HUES48 (cell line): ENCODE results near the gene PNLIP.

Experiments used
- H3K27ac ChIP-seq: one replicate; pipeline ENCODE4 v1.7.0; 2013; ENCODE audit warnings: low read depth, low read length, inconsistent platforms
- H3K27me3 ChIP-seq: 2 replicates; pipeline ENCODE4 v1.6.1; 2013; ENCODE audit warnings: mild to moderate bottlenecking, low read length; ENCODE audit not compliant: control insufficient read depth, insufficient read depth
- H3K36me3 ChIP-seq: 2 replicates; pipeline ENCODE4 v1.6.1; 2013; ENCODE audit warnings: low read length; ENCODE audit not compliant: control insufficient read depth, insufficient read depth
- H3K4me1 ChIP-seq: 2 replicates; pipeline ENCODE4 v1.6.1; 2013; ENCODE audit warnings: mild to moderate bottlenecking, low read length; ENCODE audit not compliant: control insufficient read depth, insufficient read depth
- H3K4me3 ChIP-seq: 2 replicates; pipeline ENCODE4 v1.5.1; 2013; ENCODE audit warnings: mild to moderate bottlenecking, low read depth, low read length
- H3K9ac ChIP-seq: 2 replicates; pipeline ENCODE4 v1.6.1; 2013; ENCODE audit warnings: mild to moderate bottlenecking, low read depth, low read length, moderate library complexity
- H3K9me3 ChIP-seq: 2 replicates; pipeline ENCODE4 v1.6.1; 2013; ENCODE audit warnings: low read length; ENCODE audit not compliant: control insufficient read depth, insufficient read depth

PNLIP gene

DNA sequence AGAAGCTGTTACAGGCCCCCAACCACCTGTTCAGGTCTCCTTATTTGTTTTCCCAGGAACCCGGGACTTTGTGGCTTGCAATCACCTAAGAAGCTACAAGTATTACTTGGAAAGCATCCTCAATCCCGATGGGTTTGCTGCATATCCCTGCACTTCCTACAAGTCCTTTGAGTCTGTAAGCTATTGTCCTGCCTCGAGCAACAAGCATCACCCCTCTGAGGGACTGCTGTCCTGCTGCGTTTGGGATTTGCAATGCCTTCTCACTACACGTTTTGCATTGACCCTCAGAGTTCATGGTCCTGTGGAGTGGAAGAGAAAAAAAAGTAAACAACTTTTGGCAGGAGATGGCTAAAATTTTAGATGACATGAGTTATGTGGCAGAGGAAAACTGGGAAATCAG, 54.3 kb downstream of the PNLIP start:
- no peak overlapping the region for H3K9ac ChIP-seq

DNA sequence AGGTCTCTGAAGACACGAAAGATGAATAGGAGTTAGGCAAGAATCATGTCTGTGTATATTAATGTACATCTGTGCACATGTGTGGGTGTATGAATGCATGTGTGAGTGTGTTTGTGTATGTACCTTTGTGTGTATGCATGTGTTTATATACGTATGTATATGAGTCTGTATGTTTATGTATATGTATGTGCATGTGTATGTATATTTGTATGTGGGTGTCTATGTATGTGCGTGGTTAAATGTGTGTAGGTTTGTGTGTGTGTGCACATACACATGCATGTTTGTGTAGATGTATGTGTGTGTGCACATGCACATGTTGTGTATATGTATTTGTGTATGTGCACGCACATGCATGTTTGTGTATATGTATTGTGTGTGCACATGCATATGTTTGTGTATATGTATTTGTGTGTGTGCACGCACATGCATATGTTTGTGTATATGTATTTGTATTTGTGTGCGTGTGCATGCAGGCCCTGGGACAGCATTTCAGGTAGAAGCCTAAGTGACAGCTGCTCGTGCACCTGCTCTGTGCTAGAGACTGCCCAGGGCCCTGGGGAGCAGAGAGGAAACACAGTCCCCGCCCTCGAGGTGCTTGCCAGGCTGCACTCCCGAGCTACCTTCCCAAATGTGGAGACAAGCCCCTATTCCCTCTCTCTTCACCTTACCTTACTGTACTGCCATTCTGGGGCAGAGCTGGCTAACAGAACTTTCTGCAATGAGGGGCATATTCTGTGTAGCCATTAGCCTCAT, 57.1 kb downstream of the PNLIP start:
- no peak overlapping the region for H3K4me3 ChIP-seq
- H3K27me3 ChIP-seq = no peaks in the 10 kb centered on the region
- H3K27ac ChIP-seq = no peak overlapping the region
- no peaks in the 10 kb centered on the region for H3K9me3 ChIP-seq
- H3K36me3 ChIP-seq = no peaks in the 10 kb centered on the region
- H3K4me1 ChIP-seq = peaks cover 2% of the 10 kb centered on the region; the same call in 1 of the 2 replicates
- H3K9ac ChIP-seq = no peak overlapping the region

More for the DNA sequence above, 54.3 kb downstream of the PNLIP start:
- Histone ChIP-seq H3K27ac (no peak overlapping the region), H3K27me3 (no peaks in the 10 kb centered on the region), H3K4me1 (peaks cover 3% of the 10 kb centered on the region; the same call in 1 of the 2 replicates), H3K4me3 (no peak overlapping the region), H3K9me3 (no peaks in the 10 kb centered on the region), H3K36me3 (no peaks in the 10 kb centered on the region)

DNA sequence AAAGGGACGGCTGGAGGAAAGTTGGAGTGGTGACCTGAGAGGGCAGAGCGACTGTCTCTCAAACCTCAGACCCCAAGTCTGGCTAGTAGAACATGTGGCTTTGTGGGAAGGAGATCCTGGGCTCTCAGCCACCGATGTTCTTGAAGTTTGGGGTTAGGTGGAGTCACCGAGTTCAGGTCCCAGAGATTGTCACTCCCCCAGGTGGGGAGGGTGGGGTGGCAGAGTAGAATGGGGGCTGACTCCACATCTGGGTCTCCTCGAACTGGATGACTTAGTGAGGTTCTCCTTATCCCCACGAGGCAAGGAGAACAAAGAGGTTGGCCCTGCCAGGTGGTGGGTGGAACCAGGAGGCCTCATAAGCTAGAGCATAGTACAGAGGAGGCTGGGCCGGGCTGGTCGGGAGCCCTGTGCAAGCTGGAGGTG, 60.3 kb downstream of the PNLIP start:
- Histone ChIP-seq H3K27me3 (peaks cover 22% of the 10 kb centered on the region), H3K4me1 (no peaks in the 10 kb centered on the region; the same call in 1 of the 2 replicates), H3K4me3 (no peak overlapping the region), H3K9me3 (no peaks in the 10 kb centered on the region), H3K9ac (no peak overlapping the region), H3K27ac (no peak overlapping the region), H3K36me3 (no peaks in the 10 kb centered on the region)

DNA sequence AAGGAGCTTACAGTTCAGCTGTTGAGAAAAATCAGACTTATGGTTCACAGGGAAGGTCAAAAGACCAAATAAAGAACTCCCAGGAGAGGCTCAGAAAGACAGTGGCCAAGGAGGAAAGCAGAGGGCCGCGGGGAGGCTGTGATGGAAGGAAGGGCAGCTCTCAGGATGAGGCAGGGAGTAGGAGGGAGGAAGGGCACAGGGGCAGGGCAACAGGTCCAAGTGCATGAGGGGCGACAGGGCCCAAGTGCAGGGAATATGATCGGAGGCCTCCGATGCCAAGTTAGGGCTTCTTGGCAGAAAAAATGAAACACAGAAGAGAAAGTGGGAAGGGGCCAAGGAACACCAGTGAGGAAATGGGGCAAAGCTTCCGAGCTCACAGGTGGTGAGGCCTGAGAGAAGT, 61.6 kb downstream of the PNLIP start:
- Histone ChIP-seq H3K27me3 (peaks cover 22% of the 10 kb centered on the region), H3K36me3 (no peaks in the 10 kb centered on the region), H3K4me3 (no peak overlapping the region), H3K9me3 (no peaks in the 10 kb centered on the region), H3K4me1 (no peaks in the 10 kb centered on the region; the same call in 1 of the 2 replicates), H3K9ac (no peak overlapping the region), H3K27ac (no peak overlapping the region)

DNA sequence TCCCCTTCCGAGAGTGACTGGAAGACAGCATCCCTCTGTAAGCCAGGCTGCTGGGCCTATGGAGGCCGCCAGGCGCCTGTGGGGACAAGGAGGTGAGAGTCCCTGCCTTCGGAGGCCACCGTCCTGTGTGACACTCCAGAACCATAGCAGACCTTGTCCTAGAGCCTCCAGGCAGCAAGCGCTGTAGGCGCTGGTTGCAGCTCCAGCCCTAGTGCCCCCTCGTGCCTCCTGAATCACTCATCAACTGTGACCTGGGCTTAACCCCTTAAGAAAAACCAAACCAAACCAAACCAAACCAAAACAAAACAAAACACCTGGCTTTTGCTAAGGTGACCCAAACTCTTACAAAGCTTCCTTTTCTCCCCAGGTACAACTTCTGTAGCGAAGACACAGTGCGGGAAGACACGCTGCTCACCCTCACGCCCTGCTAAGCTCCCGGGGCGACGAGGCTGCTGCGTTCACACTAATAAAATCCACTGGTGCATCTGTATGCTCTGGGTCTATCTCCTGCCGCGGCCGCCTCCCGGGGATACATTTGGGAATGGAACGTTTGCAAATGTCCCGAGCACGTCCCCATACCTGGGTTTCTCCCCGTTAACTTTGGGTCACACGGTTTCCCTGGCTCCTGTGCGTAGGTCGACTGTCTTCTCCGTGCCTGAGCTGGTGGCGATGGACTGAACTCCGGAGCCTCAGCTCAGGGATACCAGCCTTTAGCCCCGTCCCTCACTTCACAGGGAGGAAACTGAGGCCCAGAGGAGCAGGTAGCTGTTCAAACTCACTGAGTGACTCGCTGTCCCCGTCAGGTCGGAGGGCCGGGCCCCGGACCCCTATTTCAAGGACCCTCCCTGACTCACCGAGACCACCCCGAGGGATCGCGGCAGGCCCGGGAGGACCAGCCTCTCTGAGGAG, 63.2 kb downstream of the PNLIP start:
- Histone ChIP-seq H3K4me3 (peak overlapping the region; percentile 70), H3K4me1 (no peaks in the 10 kb centered on the region; the same call in 1 of the 2 replicates), H3K27ac (no peak overlapping the region), H3K36me3 (no peaks in the 10 kb centered on the region), H3K27me3 (peaks cover 22% of the 10 kb centered on the region), H3K9ac (peak overlapping the region; percentile 52), H3K9me3 (no peaks in the 10 kb centered on the region)

DNA sequence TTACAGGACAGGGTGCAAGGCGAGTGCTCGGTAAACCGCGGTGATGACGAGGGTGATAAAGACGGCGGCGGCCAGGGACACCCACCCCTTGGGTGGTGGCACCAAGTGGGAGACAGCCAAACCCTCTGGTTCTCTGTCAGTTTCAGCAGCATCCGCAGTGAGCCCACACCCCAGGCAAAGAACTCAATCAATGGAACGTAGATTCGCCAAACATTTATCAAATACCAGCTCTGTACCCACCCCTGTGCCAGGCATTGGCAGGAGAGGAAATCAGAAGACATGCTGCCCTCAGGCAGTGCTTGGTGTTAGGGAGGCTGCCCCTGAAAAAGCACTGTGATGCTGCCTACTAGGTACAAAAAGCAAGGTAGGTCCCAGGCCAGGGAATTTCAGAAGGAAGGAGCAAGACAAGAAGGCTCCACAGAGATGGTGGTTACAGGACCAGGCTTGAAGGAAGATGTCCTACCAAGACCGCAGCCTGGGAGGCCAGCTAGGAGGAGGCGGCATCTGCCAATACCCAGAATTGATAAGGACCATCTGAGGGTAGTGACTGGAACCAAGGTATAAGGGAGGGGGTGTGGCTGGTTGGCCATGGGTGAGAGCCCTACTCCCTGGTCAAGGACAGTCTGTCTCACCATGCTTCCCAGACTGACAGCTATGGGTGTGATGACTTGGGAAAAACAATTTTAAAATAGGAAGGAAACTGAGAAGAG, 64.9 kb downstream of the PNLIP start:
- Histone ChIP-seq H3K9me3 (no peaks in the 10 kb centered on the region), H3K4me1 (no peaks in the 10 kb centered on the region; the same call in 1 of the 2 replicates), H3K27me3 (peaks cover 22% of the 10 kb centered on the region), H3K4me3 (no peak overlapping the region), H3K9ac (no peak overlapping the region), H3K36me3 (no peaks in the 10 kb centered on the region), H3K27ac (no peak overlapping the region)

DNA sequence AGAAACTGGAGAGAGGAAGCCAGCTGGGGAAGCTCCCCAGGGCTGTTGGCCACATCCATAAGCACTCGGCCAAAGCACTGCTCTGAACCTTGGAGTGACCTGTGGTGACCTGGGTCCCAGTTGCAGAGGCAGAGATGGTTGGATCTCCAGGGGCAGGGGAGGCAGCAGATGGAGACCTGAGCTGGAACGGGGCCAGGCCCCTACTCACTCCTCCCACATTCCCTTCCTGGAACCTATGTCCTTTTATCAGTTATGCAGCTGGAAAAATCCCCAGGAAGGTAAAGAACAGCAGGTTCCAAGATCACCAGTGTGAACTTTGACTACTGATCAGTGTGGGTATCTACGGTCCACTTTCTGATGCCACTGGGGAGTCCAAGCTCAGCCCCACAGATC, 65.4 kb downstream of the PNLIP start:
- H3K4me1 ChIP-seq = no peaks in the 10 kb centered on the region; the same call in 1 of the 2 replicates
- no peak overlapping the region for H3K9ac ChIP-seq
- no peaks in the 10 kb centered on the region for H3K9me3 ChIP-seq
- H3K36me3 ChIP-seq = no peaks in the 10 kb centered on the region
- H3K27me3 ChIP-seq = peaks cover 22% of the 10 kb centered on the region
- H3K27ac ChIP-seq = no peak overlapping the region
- no peak overlapping the region for H3K4me3 ChIP-seq

DNA sequence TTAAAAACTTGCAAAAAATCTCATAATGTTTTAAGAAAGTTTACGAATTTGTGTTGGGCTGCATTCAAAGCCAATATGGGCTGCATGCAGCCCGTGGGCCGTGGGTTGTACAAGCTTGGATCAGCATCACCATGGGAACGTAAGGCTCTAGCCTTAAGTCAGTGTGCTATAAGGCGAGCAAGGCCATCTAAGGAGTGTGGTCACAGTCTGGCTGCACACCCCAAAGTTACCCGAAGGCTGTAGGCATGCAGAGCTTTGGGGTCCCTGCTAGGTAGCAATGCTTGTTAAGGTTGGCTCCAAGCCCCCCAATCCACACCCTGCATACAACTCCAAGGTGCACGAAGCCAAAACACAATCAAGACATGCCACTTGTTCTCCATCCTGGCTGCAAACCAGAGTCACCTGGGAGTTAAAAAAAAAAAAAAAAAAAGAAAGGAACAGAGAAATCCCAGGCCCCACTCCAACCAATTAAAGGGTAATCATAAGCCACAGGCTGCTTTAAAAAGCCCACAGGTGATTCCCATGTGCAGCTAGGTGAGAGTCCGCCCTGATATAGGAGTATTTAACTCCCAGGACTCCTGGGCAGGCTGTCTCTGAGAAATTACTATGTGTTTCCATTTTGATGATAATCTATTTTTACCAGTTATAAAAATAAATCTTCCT, 66.5 kb downstream of the PNLIP start:
- no peaks in the 10 kb centered on the region for H3K36me3 ChIP-seq
- H3K9ac ChIP-seq = no peak overlapping the region
- H3K4me1 ChIP-seq = no peaks in the 10 kb centered on the region; the same call in 1 of the 2 replicates
- no peak overlapping the region for H3K27ac ChIP-seq
- no peak overlapping the region for H3K4me3 ChIP-seq
- H3K27me3 ChIP-seq = peaks cover 22% of the 10 kb centered on the region
- H3K9me3 ChIP-seq = no peaks in the 10 kb centered on the region

DNA sequence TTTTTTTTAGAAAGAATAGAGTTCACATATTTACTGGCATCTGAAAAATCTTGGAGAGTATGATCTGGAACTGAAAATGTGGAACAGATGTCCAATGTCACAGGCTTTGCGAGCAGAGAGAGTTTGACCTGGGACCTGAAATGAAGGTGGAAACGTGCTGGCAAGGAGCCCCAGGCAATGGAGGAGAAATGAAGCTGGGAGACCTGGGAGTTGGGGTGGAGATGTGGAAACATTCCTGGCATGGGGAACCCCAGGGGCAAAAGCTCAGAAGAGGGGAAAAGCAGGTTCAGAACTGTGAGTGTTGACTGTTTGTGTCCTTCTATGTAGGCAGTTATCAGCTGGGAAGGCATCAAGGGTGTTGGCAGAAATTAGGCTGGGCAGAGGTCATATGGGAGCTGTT, 67.7 kb downstream of the PNLIP start:
- H3K4me3 ChIP-seq = no peak overlapping the region
- no peaks in the 10 kb centered on the region for H3K9me3 ChIP-seq
- peaks cover 3% of the 10 kb centered on the region; the same call in 1 of the 2 replicates for H3K4me1 ChIP-seq
- H3K36me3 ChIP-seq = no peaks in the 10 kb centered on the region
- peaks cover 17% of the 10 kb centered on the region for H3K27me3 ChIP-seq
- H3K9ac ChIP-seq = no peak overlapping the region
- H3K27ac ChIP-seq = no peak overlapping the region

DNA sequence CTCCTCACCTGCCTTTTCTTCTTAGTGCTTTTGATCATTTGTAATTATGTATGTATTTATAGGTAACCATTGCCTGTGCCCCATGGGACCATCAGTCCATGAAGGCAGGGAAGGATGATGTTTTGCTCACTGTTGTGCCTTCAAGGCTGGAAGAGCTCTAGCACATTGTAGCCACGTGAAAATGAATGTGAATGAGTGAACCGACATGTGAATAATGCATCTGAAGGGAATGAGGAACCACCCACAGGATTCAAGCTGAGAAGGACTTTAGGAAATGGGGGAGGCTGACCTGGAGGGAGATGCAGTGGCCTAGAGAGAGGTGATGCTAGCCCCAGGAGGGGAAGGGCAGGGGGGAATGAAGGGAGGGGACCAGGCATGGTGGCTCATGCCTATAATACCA, 69.1 kb downstream of the PNLIP start:
- Histone ChIP-seq H3K27me3 (peaks cover 8% of the 10 kb centered on the region; the same call in 1 of the 2 replicates), H3K36me3 (no peaks in the 10 kb centered on the region), H3K4me1 (0 out of 2 replicates have a peak, but pooled peaks cover 3% of the 10 kb centered on the region), H3K9ac (no peak overlapping the region), H3K4me3 (no peak overlapping the region), H3K9me3 (no peaks in the 10 kb centered on the region), H3K27ac (no peak overlapping the region)
